A549 (cell line): ENCODE data around the gene SCAP. TPM values are rescaled to one million over a fixed set of nuclear protein-coding genes. Genes with fewer than 3 reads are reported as not detected.
A peak's percentile ranks its signal among the peaks of the same experiment; 100 is the strongest.

Source experiments
- ATAC-seq, 2 experiments: fragments of 200-7000 bp in 1 of 2; fragments of >200 bp in 1 of 2; cut with Nextera tagmentation in 1 of 2; cut with Tn5 transposase in 1 of 2; 3 replicates each; pipeline versions ENCODE4 v1.8.0 to v1.9.1; 2018 to 2020; ENCODE audit warnings: mild to moderate bottlenecking in 1 of 2, moderate library complexity in 1 of 2
- CTCF ChIA-PET: fragments of 300-600 bp; sonication (Branson Sonifier 250); formaldehyde crosslinking; extraction: SDS; loops from one replicate; lab custom pipeline; 2021; ENCODE audit warnings: antibody characterized with exemption, inconsistent platforms; lab: Yijun Ruan, JAX
- POLR2A ChIA-PET: fragments of 350-600 bp; formaldehyde crosslinking; extraction: SDS; loops from one replicate; lab custom pipeline; 2021; ENCODE audit warnings: antibody characterized with exemption, inconsistent platforms; lab: Yijun Ruan, JAX
- DNase-seq, 2 experiments: peaks; one replicate each; pipeline versions ENCODE4 v3.0.0 to v3.0.0-alpha.2; 2011 to 2016; ENCODE audit warnings: low read depth in 1 of 2, low spot score in 1 of 2
- FAIRE-seq: peaks from 2 replicates; lab custom pipeline; 2011; peaks lifted over from hg19 to GRCh38; lab: Jason Lieb, UNC
- H3K27ac ChIP-seq, 2 experiments: fragments of >200 bp; sonication (Bioruptor Twin); formaldehyde crosslinking; 3 replicates each; pipeline ENCODE4 v1.5.1; 2016 to 2017
- H3K4me1 ChIP-seq: fragments of >200 bp; sonication (Bioruptor Twin); formaldehyde crosslinking; 3 replicates; pipeline ENCODE4 v1.6.1; 2016
- H3K4me2 ChIP-seq: fragments of >200 bp; sonication (Bioruptor Twin); formaldehyde crosslinking; 3 replicates; pipeline ENCODE4 v1.6.1; 2016
- H3K4me3 ChIP-seq: fragments of >200 bp; sonication (Bioruptor Twin); formaldehyde crosslinking; 3 replicates; pipeline ENCODE4 v1.5.1; 2016
- H3K9me3 ChIP-seq: fragments of >200 bp; sonication (Bioruptor Twin); formaldehyde crosslinking; 3 replicates; pipeline ENCODE4 v1.6.1; 2016
- ATOH8 ChIP-seq: fragments of 250-450 bp; sonication (Bioruptor Pico); IDR thresholded peaks from 2 replicates; pipeline ENCODE4 v1.5.0; 2020; ENCODE audit warnings: low read depth, mild to moderate bottlenecking, moderate library complexity
- BHLHE40 ChIP-seq: IDR thresholded peaks from 2 replicates; pipeline ENCODE4 v1.6.1; 2012; ENCODE audit warnings: low read depth, low read length, inconsistent platforms
- CBX2 ChIP-seq: fragments of 200-600 bp; sonication (generic); IDR thresholded peaks from 2 replicates; pipeline ENCODE4 v1.6.1; 2016; ENCODE audit warnings: low read depth, mild to moderate bottlenecking, borderline replicate concordance
- CEBPB ChIP-seq, 2 experiments: fragments of >200 bp in 1 of 2; sonication (Bioruptor Twin) in 1 of 2; formaldehyde crosslinking in 1 of 2; IDR thresholded peaks; 2 replicates each; pipeline ENCODE4 v1.6.1; 2012 to 2016
- CTCF ChIP-seq: fragments of >200 bp; sonication (Bioruptor Twin); formaldehyde crosslinking; IDR thresholded peaks from 3 replicates; pipeline ENCODE4 v1.5.1; 2016
- E2F6 ChIP-seq: IDR thresholded peaks from 2 replicates; pipeline ENCODE4 v1.6.1; 2012; ENCODE audit warnings: low read depth, borderline replicate concordance
- EHF ChIP-seq: fragments of 250-450 bp; sonication (Bioruptor Pico); IDR thresholded peaks from 2 replicates; pipeline ENCODE4 v1.5.0; 2020; ENCODE audit warnings: mild to moderate bottlenecking
- ESRRA ChIP-seq: fragments of 150-350 bp; IDR thresholded peaks from 2 replicates; pipeline ENCODE4 v1.6.1; 2014; ENCODE audit warnings: mild to moderate bottlenecking, low read length, borderline replicate concordance
- FOSB ChIP-seq: fragments of 250-450 bp; sonication (Bioruptor Pico); IDR thresholded peaks from 2 replicates; pipeline ENCODE4 v1.5.0; 2020; ENCODE audit warnings: mild to moderate bottlenecking, moderate library complexity
- GATA3 ChIP-seq: IDR thresholded peaks from 2 replicates; pipeline ENCODE4 v1.6.1; 2012; ENCODE audit warnings: borderline replicate concordance
- HEYL ChIP-seq: fragments of 250-450 bp; sonication (Bioruptor Pico); IDR thresholded peaks from 2 replicates; pipeline ENCODE4 v1.8.0; 2021; ENCODE audit warnings: mild to moderate bottlenecking, moderate library complexity
- HMGXB4 ChIP-seq: fragments of 250-450 bp; sonication (Bioruptor Pico); IDR thresholded peaks from 2 replicates; pipeline ENCODE4 v1.5.0; 2021; ENCODE audit warnings: mild to moderate bottlenecking, moderate library complexity, borderline replicate concordance
- HOXB13 ChIP-seq: fragments of 250-450 bp; sonication (Bioruptor Pico); IDR thresholded peaks from 2 replicates; pipeline ENCODE4 v1.5.0; 2020; ENCODE audit warnings: low read depth, mild to moderate bottlenecking, moderate library complexity
- JUN ChIP-seq, 2 experiments: fragments of >200 bp; sonication (Bioruptor Twin); formaldehyde crosslinking; IDR thresholded peaks; 2 replicates in 1 of 2; 3 replicates in 1 of 2; pipeline ENCODE4 v1.6.1; 2016 to 2017
- KDM1A ChIP-seq: fragments of 200-600 bp; sonication (generic); IDR thresholded peaks from 2 replicates; pipeline ENCODE4 v1.6.1; 2016; ENCODE audit warnings: low read depth, mild to moderate bottlenecking
- NFE2L2 ChIP-seq: fragments of 150-350 bp; conservative IDR thresholded peaks from 2 replicates; pipeline ENCODE4 v1.6.1; 2014; ENCODE audit warnings: low read length
- POLR2A ChIP-seq: IDR thresholded peaks from 2 replicates; pipeline ENCODE4 v1.6.1; 2012; ENCODE audit warnings: mild to moderate bottlenecking, low read length
- REST ChIP-seq: fragments of 200-600 bp; sonication (generic); IDR thresholded peaks from 2 replicates; pipeline ENCODE4 v1.6.1; 2016; ENCODE audit warnings: antibody characterized with exemption, mild to moderate bottlenecking, moderate library complexity
- WGBS: methylation state at CpG from one replicate; pipeline ENCODE4 v1.1.6; 2017; ENCODE audit errors: missing lambda C conversion rate; 5-methylcytosine and 5-hydroxymethylcytosine counted together
- polyA plus RNA-seq, 4 experiments: library from polyadenylated mRNA; depleted of rRNA in 3 of 4; stranded (reverse); fragments of >200 nt; fragmentation: RNase III in 1 of 4; extraction: RNeasy Plus Mini Kit Qiagen cat#74134 plus additional on column Dnase treatment in 1 of 4; gene quantifications; 2 replicates in 3 of 4; 3 replicates in 1 of 4; pipeline ENCODE4 v1.2.3, GENCODE V29; 2011 to 2017

SCAP gene
- polyA plus RNA-seq, 2 of the 4 experiments (the other 2 are of a cell fraction) = 12.9 to 25.9 TPM

- TF ChIP-seq ESRRA (peak; percentile 75; the same call in 1 of the 2 replicates), GATA3 (no peak), E2F6 (peak; percentile 59; the same call in 1 of the 2 replicates), CTCF (peak; percentile 75)
Observed at GRCh38 chr3:47475570-47476329, at the start of gene SCAP (continued).

- no peak for DNase-seq
- POLR2A ChIA-PET = interaction anchor here (1.1 kb wide), 1 partner anchor 265 kb away, joined by 4 read pairs; no protein-coding TSS in a partner anchor
Observed at GRCh38 chr3:47523310-47524073, 47.8 kb upstream of the SCAP start.

More at GRCh38 chr3:47523310-47524073, 47.8 kb upstream of the SCAP start:
- Histone ChIP-seq H3K4me1 (0 out of 3 replicates have a peak, but pooled peaks cover 3% of the 10 kb centered on the region), H3K27ac (no peak overlapping the region), H3K4me3 (no peak overlapping the region), H3K9me3 (no peaks in the 10 kb centered on the region), H3K4me2 (no peak overlapping the region)
- 66% methylated on average over 4 of the region's 4 CpGs for WGBS
- TF ChIP-seq ATOH8 (no peak), EHF (CRISPR knock-in tag) (no peak), HOXB13 (no peak), HEYL (CRISPR knock-in tag) (no peak), HMGXB4 (CRISPR knock-in tag) (no peak), BHLHE40 (no peak), NFE2L2 (no peak), ESRRA (no peak), POLR2A (no peak), REST (no peak), JUN (IDR thresholded peaks at IDR 0.05) (no peak), GATA3 (no peak), CBX2 (no peak), CEBPB (IDR thresholded peaks at IDR 0.05) (no peak), FOSB (CRISPR knock-in tag) (no peak), KDM1A (no peak)
- CTCF ChIA-PET = interaction anchor here (0.7 to 7.7 kb wide), 4 partner anchors 10 to 634 kb away, joined by 3 to 78 read pairs (median 14); partner anchors contain the start of gene ELP6
- FAIRE-seq (no peak), ATAC-seq (no peak)
